Loucy (cell line): Measurements from ENCODE around the gene MRPL32.

Experiments
- EZH2phosphoT487 ChIP-seq: fragments of 200-600 bp; IDR thresholded peaks from 2 replicates; pipeline ENCODE4 v1.6.1; 2018; ENCODE audit warnings: antibody characterized with exemption, mild to moderate bottlenecking, moderate library complexity, borderline replicate concordance
- TF ChIP-seq, protein P1 (sequence below): fragments of 200-600 bp; sonication (generic); conservative IDR thresholded peaks from 2 replicates; pipeline ENCODE4 v1.5.1; 2014; ENCODE audit warnings: mild to moderate bottlenecking, antibody characterized with exemption, low read length

DNA sequence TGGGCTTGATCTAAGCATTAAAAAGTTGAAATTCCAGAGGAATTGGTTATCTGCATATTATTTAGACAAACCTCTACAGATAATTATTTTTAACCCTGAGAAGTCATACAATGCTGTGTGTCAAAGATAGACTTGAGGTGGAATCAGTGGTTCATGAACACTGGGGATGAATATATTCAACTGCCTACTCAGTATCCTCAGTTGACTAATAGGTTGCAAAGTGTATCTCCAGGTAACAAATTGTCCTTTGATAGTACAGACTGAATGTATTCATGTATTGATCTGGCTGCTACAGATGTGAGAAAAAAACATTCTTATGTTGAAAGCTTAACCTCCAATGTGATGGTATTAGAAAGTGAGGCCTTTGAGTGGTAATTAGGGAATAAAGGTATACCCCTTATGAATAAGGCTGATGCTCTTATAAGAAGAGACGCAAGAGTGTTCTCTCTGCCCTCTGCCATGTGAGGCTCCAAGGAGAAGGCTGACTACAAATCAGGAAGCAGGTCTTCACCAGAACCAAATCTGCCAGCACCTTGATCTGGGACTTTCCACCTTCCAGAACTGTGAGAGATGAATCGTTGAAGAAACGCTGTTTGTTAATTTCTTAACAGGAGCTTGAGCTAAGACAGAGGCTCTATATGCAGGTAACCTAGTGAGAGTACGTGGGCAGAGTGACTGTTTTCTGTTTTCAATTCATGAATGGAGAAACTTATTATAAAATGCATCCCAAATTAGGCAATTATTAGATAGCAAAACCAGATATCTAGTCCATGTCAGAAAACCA, 7.5 kb downstream of the MRPL32 start:
- TF ChIP-seq, protein P1, sequence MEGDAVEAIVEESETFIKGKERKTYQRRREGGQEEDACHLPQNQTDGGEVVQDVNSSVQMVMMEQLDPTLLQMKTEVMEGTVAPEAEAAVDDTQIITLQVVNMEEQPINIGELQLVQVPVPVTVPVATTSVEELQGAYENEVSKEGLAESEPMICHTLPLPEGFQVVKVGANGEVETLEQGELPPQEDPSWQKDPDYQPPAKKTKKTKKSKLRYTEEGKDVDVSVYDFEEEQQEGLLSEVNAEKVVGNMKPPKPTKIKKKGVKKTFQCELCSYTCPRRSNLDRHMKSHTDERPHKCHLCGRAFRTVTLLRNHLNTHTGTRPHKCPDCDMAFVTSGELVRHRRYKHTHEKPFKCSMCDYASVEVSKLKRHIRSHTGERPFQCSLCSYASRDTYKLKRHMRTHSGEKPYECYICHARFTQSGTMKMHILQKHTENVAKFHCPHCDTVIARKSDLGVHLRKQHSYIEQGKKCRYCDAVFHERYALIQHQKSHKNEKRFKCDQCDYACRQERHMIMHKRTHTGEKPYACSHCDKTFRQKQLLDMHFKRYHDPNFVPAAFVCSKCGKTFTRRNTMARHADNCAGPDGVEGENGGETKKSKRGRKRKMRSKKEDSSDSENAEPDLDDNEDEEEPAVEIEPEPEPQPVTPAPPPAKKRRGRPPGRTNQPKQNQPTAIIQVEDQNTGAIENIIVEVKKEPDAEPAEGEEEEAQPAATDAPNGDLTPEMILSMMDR = no peak
- no peak for TF ChIP-seq EZH2phosphoT487
